ENCODE measurements around the gene RAP1GAP2.

DNA sequence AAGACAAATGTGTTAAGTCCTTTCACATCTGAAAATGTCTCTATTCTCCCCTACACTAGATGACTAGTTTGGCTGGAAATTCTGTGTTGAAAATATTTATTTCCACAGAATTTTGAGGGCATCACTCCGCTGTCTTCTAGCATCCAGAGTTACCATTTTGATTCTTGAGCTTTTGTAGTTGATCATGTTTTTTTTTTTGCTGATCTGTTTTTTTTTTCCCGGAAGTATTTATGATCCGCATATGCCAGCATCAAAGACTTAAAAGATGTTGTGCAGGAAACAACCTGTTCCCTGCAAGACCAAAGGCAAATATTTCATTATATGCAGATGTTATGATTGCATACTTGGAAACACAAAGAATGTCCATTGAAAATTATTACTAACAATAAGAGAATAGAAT is 250.5 kb downstream of the RAP1GAP2 start:
- no peak for TF ChIP-seq POLR2A (IDR thresholded peaks at IDR 0.05; ENCODE audit: low read depth, low read length)
- no peak for TF ChIP-seq TAF1 (IDR thresholded peaks at IDR 0.05; ENCODE audit: low read depth, low read length)
- TF ChIP-seq POLR2AphosphoS5 (IDR thresholded peaks at IDR 0.05; ENCODE audit: low read depth, low read length), result no peak
- TF ChIP-seq SPI1 (IDR thresholded peaks at IDR 0.05; ENCODE audit: low read depth, low read length), result no peak
- TF ChIP-seq PAX5 (IDR thresholded peaks at IDR 0.05; ENCODE audit: insufficient read depth, low read length, severe bottlenecking), result no peak
